Type B pancreatic cell (in vitro differentiated cells): ENCODE results near the gene CRTC3. TPM values are rescaled to one million over a fixed set of nuclear protein-coding genes. Genes with fewer than 3 reads are reported as not detected.
A peak's percentile ranks its signal among the peaks of the same experiment; 100 is the strongest.
"Not testable (repeated sequence)": the region's sequence is repeated elsewhere in the genome, so short reads cannot be mapped to it uniquely, and the experiment has no call there.

Experiments used
- DNase-seq: peaks from one replicate; pipeline ENCODE4 v3.0.0; 2021; ENCODE audit warnings: mixed read lengths; ENCODE audit not compliant: unreplicated experiment; ENCODE audit errors: extremely low spot score
- H3K27ac Mint-ChIP-seq: 2 replicates; pipeline ENCODE4 v1.8.0; 2021; ENCODE audit warnings: mild to moderate bottlenecking, mixed read lengths
- H3K27me3 Mint-ChIP-seq: 2 replicates; pipeline ENCODE4 v1.8.0; 2021; ENCODE audit warnings: mixed read lengths
- H3K36me3 Mint-ChIP-seq: 2 replicates; pipeline ENCODE4 v1.8.0; 2021; ENCODE audit warnings: mixed read lengths
- H3K4me1 Mint-ChIP-seq: one replicate; pipeline ENCODE4 v1.8.0; 2021; ENCODE audit warnings: mixed read lengths; ENCODE audit not compliant: unreplicated experiment
- H3K4me3 Mint-ChIP-seq: 2 replicates; pipeline ENCODE4 v1.8.0; 2021; ENCODE audit warnings: mild to moderate bottlenecking, mixed read lengths
- H3K9me3 Mint-ChIP-seq: 2 replicates; pipeline ENCODE4 v1.8.0; 2021; ENCODE audit warnings: mixed read lengths
- CTCF ChIP-seq: fragments of 200-600 bp; sonication (generic); conservative IDR thresholded peaks from 2 replicates; pipeline ENCODE4 v1.5.0; 2021; ENCODE audit warnings: antibody characterized with exemption, mild to moderate bottlenecking
- total RNA-seq: library from RNA; stranded (reverse); gene quantifications from 2 replicates; pipeline ENCODE4 v1.2.1, GENCODE V29; 2021; ENCODE audit warnings: low replicate concordance

The CRTC3 gene
- total RNA-seq, 1 donor from 2014 or later = 31.4 TPM

GRCh38 chr15:90512981-90513380, 16.7 kb upstream of the CRTC3 start:
- TF ChIP-seq CTCF = no peak
- no peak overlapping the region for H3K27ac Mint-ChIP-seq
- H3K36me3 Mint-ChIP-seq = no peaks in the 10 kb centered on the region
- no peak overlapping the region for H3K4me3 Mint-ChIP-seq
- no peaks in the 10 kb centered on the region for H3K27me3 Mint-ChIP-seq
- H3K4me1 Mint-ChIP-seq = no peaks in the 10 kb centered on the region
- DNase-seq = no peak
- H3K9me3 Mint-ChIP-seq = no peaks in the 10 kb centered on the region

GRCh38 chr15:90513448-90513847, 16.3 kb upstream of the CRTC3 start:
- no peaks in the 10 kb centered on the region for H3K9me3 Mint-ChIP-seq
- no peak overlapping the region for H3K27ac Mint-ChIP-seq
- no peaks in the 10 kb centered on the region for H3K27me3 Mint-ChIP-seq
- H3K4me1 Mint-ChIP-seq = no peaks in the 10 kb centered on the region
- no peak overlapping the region for H3K4me3 Mint-ChIP-seq
- no peak for TF ChIP-seq CTCF
- no peak for DNase-seq
- no peaks in the 10 kb centered on the region for H3K36me3 Mint-ChIP-seq

DNA sequence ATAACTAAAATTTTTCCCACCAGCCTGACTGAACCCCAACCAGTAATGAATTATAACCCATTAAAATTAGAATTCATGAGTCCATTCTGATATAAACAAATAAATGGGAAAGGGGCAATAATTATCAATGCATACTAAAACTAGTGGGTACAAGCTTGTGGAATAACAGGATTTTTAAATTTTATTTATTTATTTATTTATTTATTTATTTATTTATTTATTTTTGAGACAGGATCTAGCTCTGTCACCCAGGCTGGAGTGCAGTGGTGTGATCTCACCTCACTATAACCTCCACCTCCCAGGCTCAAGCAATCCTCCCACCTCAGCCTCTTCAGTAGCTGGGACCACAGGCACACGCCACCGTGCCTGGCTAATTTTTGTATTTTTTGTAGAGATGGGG, 15.8 kb upstream of the CRTC3 start:
- not testable (repeated sequence) for DNase-seq, H3K4me1 Mint-ChIP-seq, H3K27me3 Mint-ChIP-seq, H3K9me3 Mint-ChIP-seq, H3K27ac Mint-ChIP-seq, H3K4me3 Mint-ChIP-seq, H3K36me3 Mint-ChIP-seq

DNA sequence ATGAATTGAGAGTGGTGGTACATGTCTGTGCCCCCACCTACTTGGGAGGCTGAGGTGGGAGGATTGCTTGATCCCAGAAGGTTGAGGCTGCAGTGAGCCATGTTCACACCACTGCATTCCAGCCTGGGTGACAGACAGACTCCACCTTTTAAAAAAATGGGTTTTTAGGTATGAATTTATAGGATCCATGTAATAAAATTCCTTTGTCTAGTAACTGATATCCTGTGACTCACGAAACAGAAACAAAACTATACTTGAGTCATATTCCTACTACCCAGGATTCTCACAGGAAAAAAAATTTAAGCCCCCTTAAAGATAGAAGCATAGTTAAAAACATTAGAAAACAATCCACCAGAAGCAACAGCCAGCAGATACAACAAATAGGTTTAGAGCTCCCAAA, 10.0 kb upstream of the CRTC3 start:
- no peaks in the 10 kb centered on the region for H3K9me3 Mint-ChIP-seq
- TF ChIP-seq CTCF = no peak
- no peaks in the 10 kb centered on the region for H3K36me3 Mint-ChIP-seq
- H3K4me1 Mint-ChIP-seq = no peaks in the 10 kb centered on the region
- no peak overlapping the region for H3K27ac Mint-ChIP-seq
- H3K4me3 Mint-ChIP-seq = no peak overlapping the region
- no peak for DNase-seq
- no peaks in the 10 kb centered on the region for H3K27me3 Mint-ChIP-seq

DNA sequence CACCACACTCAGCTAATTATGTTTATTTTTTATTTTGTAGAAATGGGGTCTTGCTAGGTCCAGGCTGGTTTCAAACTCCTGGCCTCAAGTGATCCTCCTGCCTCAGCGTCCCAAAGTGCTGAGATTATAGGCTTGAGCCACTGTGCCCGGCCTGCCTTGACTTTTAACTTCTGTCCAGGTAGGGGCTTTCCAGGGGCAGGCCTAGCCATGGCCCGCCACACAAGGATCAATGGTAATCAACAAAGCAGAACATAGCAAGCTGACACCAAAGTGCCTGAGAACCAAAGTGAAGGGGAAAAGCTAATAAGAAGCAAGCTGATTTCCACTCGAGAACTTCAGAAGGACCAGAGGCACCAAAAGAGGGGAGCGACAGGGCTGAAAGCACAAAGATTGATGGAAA, 9.4 kb upstream of the CRTC3 start:
- H3K9me3 Mint-ChIP-seq = no peaks in the 10 kb centered on the region
- H3K27me3 Mint-ChIP-seq = no peaks in the 10 kb centered on the region
- no peaks in the 10 kb centered on the region for H3K36me3 Mint-ChIP-seq
- no peak for DNase-seq
- H3K4me3 Mint-ChIP-seq = no peak overlapping the region
- no peak for TF ChIP-seq CTCF
- H3K4me1 Mint-ChIP-seq = no peaks in the 10 kb centered on the region
- H3K27ac Mint-ChIP-seq = no peak overlapping the region

GRCh38 chr15:90523373-90523772, 6.3 kb upstream of the CRTC3 start:
- DNase-seq = no peak
- H3K9me3 Mint-ChIP-seq = no peaks in the 10 kb centered on the region
- no peak overlapping the region for H3K27ac Mint-ChIP-seq
- no peaks in the 10 kb centered on the region for H3K36me3 Mint-ChIP-seq
- no peak overlapping the region for H3K4me3 Mint-ChIP-seq
- H3K4me1 Mint-ChIP-seq = no peaks in the 10 kb centered on the region
- TF ChIP-seq CTCF = no peak
- no peaks in the 10 kb centered on the region for H3K27me3 Mint-ChIP-seq

DNA sequence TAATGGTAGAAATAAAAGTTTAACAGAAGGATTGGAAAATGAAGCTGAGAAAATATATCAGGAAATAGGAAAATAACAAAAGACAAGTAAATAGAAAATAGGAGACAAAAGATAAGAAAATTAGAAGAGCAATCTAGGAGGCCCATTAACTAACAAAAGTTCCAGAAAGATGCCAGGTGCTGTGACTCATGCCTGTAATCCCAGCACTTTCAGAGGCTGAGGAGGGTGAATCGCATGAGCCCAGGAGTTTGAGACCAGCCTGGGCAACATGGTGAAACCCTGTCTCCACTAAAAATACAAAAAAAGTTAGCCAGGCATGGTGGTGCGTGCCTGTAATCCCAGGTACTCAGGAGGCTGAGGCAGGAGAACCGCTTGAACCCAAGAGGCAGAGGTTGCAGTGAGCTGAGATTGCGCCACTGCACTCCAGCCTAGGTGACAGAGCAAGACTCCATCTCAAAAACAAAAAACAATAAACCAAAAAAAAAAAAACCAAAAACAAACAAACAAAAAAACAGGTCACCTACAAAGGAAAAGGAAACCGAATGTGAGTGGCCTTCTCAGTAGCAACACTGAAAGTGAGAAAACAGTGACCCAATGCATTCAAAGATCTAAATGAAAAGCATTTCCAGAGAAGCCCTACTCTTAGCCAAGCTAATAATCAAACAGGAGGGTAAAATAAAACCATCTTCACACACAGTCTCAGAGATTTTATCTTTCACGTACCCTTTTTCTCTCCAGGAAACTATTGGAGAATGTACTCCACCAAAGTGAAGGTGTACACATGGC, 5.5 kb upstream of the CRTC3 start:
- peak overlapping the region; percentile 39 for H3K27ac Mint-ChIP-seq
- not testable (repeated sequence) for H3K4me1 Mint-ChIP-seq, H3K4me3 Mint-ChIP-seq, H3K9me3 Mint-ChIP-seq, H3K27me3 Mint-ChIP-seq, H3K36me3 Mint-ChIP-seq, DNase-seq
